Activated naive CD4-positive, alpha-beta T cell treated with Interleukin-2 at 50 U/mL for 16 hours (primary cell): ENCODE results near the gene POU2AF1.
"Not testable (repeated sequence)": the region's sequence is repeated elsewhere in the genome, so short reads cannot be mapped to it uniquely, and the experiment has no call there.

ENCODE experiments used
- DNase-seq: peaks from one replicate; pipeline ENCODE4 v3.0.0-alpha.2; 2020

The POU2AF1 gene

GRCh38 chr11:111408789-111409727, 30.0 kb upstream of the POU2AF1 start:
- no peak for DNase-seq

DNA sequence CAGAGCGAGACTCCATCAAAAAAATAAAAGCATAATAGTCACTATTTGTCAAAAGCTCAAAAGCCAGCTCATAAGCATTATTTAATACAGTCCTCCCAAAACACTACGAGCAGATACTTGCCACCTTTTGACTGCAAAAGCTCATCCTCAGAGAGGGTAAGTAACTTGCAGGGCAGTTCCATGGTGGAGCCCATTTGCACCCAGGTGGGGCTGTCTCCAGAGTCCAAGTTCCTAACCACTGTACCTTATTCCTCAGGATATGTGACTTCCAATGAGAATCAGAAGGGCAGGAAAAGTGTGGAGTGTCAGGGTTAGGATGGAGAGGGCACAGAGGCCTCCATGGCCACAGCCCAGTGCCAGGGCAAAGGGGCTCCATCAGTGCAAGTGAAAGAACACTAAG, 28.6 kb upstream of the POU2AF1 start:
- no peak for DNase-seq

DNA sequence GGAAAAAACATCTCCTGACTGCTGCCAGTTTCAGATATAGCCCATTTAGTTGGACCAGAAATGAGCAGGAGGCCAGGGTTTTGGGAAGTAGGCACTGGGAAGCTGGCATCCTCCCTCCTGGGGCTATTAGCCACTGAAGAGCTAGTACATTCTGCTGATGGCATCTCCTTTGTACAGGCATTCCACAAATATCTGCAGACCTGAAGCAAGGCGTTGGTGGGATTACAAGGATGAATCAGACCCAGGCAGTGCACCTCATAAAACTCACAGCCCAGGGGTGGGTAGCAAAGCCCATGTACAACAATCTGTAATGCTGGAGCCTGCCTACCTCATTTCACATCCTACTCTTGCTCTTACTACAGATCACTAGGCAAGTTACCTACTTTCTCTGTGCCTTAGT, 27.5 kb upstream of the POU2AF1 start:
- DNase-seq: no peak

GRCh38 chr11:111406091-111406490, 27.0 kb upstream of the POU2AF1 start:
- DNase-seq: no peak

- DNase-seq: no peak
These were observed 26.5 kb upstream of the POU2AF1 start for GRCh38 chr11:111405551-111405950.

DNA sequence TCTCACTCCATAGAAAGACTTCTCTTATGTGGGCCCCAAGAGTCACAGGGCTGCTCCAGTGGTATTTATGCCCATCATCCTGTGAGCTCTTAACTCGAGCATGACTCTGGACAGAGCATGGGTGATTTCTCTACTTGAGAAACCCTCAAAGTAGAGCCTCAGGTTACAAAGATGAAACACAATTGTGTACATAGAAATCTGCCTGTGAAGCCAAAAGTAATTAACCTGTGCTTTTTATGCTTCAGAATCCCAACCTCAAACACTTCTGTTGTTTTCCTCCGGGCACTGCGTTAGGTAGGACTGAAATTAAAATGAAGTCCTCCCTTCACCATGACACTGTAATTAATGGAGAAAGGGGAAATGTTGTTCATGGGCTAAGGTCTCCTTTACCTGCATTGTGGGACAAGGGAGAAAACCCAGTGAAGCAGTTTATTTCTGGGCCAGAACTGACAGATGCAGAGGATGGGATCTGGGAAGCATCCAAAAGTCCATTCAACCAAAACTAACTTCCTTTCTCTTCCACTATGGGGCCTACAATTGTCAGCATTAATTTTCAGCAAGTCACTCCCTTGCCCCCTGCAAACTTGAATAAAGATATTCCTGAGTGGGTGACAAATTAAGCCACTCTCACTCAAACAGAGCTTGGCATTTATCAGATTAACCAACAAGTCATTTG, 24.1 kb upstream of the POU2AF1 start:
- no peak for DNase-seq

GRCh38 chr11:111402411-111402810, 23.3 kb upstream of the POU2AF1 start:
- no peak for DNase-seq

DNA sequence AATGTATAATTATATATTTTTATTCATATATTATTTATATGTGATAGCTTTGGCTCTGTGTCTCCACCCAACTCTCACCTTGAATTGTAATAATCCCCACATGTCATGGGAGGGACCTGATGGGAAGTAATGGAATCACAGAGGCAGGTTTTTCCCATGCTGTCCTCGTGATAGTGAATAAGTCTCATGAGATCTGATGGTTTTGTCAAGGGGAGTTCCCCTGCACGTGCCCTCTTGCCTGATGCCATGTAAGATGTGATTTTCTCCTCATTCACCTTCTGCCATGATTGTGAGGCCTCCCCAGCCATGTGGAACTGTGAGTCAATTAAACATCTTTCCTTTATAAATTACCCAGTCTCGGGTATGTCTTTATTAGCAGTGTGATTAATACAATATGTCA, 22.9 kb upstream of the POU2AF1 start:
- not testable (repeated sequence) for DNase-seq

- no peak for DNase-seq
These were observed 21.5 kb upstream of the POU2AF1 start for GRCh38 chr11:111400595-111400994.

DNA sequence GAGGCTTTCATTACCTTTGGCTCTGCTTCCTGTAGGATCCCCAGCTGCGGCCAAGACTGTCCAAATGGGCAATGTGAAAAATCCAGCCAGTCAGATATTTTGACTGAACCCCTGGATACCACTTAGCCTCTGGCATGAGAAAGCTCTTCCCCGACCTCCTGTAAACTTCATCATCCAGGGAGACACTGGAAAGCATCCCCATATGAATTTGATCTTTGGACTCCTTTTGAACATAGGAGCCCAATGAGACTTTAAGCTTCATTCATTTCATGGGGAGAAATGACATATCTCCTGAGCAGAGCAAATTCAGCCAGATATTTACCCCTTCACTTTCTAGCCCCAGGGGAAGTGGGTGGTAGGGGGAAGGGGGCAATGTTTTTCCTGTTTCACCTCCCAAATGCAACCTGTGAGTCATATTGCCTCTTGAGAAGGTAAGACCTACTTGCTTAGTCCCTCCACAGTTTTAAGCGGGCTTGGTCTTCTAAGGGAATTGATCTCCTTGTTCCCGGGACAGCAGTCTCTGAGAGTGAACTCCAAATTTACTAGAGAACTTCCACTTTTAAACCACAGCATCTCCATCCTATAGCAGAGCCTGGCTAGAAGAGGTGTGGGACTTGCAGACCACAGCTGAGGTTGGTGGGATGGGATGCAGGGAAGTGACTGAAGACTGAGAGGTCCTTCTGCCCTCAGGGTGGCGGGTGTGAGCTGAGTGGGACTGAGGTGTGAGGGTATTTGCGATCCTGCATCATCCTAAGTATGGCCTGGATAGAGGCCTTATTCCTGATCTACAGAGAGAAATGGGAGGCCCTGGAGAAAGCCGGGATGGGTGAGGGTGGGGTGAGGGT, 20.3 kb upstream of the POU2AF1 start:
- no peak for DNase-seq

- no peak for DNase-seq
These were observed 18.0 kb upstream of the POU2AF1 start for GRCh38 chr11:111397034-111397433.

DNA sequence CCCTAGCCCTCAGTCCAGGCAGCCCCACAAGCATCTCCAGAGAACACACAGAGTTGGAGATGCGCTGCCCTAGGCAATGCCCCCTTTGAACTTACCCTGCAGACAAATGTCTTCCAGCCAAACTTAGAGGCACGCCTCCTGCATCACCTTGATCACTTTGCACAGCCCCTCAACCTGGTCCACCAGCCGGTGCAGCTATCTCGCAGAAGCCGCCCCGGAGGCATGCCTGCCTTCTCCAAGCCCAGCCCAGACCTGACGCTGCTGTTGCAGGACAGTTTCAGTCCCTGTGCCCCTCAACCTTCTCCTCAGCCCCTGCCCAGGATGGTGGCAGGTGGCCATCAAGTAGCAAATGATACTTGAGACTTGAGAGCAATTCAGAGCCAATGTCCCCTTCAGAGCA, 16.7 kb upstream of the POU2AF1 start:
- no peak for DNase-seq

DNA sequence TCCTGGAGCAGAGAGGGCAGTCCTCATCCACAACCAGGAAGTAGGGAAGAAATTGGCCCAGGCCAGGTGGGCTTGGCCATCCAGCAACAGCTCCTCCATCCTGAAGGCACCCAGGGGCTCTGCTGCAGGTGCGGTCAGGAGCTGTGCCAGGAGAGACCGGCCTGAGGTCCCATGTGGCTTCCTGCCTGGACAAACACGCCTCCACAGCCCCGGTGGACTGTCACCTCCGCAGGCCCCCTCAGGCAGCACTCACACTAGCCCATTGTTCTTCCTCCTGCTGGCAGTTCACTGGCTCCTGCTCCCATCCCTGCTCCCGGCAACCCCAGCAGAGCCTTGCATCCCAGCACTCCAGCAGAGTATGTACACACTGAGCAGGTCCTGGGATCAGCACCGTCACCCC, 16.0 kb upstream of the POU2AF1 start:
- DNase-seq: no peak

DNA sequence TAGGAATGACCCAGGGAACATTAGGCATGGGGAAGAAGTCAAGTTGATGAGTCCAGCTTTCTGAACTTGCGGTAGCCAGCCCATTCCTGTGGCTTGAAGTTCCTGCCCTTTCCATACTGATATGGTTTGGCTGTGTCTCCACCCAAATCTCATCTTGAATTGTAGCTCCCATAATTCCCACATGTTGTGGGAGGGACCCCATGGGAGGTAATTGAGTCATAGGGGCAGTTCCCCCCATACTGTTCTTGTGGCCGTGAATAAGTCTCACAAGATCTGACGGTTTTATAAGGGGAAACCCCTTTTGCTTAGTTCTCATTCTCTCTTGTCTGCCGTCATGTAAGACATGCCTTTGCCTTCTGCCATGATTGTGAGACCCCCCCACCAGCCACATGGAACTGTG, 15.1 kb upstream of the POU2AF1 start:
- not testable (repeated sequence) for DNase-seq

GRCh38 chr11:111393585-111393984, 14.5 kb upstream of the POU2AF1 start:
- no peak for DNase-seq

- DNase-seq: no peak
These were observed 14.0 kb upstream of the POU2AF1 start for GRCh38 chr11:111393096-111393495.

DNA sequence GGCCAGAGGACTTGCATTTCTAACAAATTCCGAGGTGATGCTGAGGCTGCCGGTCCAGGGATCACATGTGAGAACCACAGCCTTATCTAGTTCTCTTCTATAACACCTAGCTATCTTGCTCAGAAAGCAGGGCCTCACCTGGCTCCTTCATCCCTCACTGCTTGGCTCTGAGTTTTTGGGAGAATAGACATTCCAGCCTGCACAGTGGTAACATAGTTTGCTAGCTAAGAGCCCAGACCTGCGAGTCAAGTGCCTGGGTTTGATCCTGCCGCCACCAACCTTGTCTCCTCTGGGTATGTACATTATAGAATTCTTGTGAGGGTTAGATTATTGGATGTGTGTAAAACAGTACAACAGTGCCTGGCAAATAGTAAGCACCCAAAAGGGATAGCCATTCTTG, 13.5 kb upstream of the POU2AF1 start:
- DNase-seq: no peak

GRCh38 chr11:111391328-111392124, 12.5 kb upstream of the POU2AF1 start:
- DNase-seq: no peak

DNA sequence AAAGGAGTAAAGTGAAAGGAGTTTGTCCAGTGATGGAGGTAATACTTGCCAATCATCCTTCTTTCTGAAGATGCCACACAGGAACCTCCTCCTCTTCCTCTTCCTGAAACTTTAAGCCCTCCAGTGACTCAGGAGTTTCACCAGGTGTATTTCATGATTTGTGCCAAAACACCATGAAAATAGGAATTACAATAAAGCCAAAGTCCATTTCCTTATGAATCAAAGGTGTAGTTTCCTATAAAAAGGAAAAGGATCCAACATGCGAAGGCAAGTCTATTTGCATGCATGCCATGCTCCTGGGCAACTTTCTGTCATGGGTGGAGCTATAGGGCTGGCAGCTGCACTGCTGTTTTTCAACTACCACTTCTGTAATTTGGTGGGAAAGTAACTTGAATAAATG, 9.8 kb upstream of the POU2AF1 start:
- no peak for DNase-seq

DNA sequence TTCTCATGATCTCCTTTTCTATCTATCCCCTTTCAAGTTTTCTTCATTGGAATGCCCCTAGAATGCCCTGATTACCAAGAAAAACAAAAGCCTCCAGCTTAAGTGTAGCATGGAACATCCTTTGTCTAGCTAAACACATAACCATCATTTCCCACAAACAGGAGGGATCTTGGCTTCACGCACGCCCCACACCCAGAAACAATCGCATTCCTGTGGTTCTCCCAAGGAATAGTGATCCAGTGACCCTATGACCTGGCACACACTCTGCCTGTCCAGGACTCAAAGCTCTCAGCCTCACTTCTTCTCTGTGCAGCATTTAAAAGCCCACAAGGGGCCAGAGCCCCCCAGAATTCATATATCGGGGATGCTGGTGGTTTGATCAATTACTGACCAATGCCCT, 9.3 kb upstream of the POU2AF1 start:
- DNase-seq: no peak

- no peak for DNase-seq
These were observed 8.3 kb upstream of the POU2AF1 start for GRCh38 chr11:111387363-111387762.

- DNase-seq: no peak
These were observed 7.6 kb upstream of the POU2AF1 start for GRCh38 chr11:111386611-111387150.
